Measurements from ENCODE around the gene CDK6. TPM values are rescaled to one million over a fixed set of nuclear protein-coding genes. Genes with fewer than 3 reads are reported as not detected.

CDK6 gene
- total RNA-seq, 2 donors from 2014 or later, result 28.5 to 36.6 TPM

DNA sequence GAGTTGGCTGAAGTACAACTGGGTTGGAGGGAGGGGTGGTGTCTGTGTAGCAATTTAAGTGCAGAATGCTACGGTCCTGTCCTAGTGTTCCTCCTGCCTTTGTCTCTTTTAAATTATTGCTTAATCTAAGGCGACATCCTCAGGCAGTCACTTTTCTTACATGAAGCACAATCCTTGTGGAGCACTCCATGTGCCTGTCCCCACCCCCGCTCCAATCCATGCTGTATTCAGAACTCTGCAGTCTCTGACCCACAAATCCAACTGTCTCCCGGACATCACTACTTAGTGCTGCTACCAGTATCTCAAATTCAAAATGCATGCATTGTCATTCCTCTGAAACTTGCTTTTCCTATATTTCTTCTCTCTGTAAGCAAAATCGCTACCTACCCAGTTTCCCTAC is 154.7 kb downstream of the CDK6 start:
- TF ChIP-seq, protein P1, sequence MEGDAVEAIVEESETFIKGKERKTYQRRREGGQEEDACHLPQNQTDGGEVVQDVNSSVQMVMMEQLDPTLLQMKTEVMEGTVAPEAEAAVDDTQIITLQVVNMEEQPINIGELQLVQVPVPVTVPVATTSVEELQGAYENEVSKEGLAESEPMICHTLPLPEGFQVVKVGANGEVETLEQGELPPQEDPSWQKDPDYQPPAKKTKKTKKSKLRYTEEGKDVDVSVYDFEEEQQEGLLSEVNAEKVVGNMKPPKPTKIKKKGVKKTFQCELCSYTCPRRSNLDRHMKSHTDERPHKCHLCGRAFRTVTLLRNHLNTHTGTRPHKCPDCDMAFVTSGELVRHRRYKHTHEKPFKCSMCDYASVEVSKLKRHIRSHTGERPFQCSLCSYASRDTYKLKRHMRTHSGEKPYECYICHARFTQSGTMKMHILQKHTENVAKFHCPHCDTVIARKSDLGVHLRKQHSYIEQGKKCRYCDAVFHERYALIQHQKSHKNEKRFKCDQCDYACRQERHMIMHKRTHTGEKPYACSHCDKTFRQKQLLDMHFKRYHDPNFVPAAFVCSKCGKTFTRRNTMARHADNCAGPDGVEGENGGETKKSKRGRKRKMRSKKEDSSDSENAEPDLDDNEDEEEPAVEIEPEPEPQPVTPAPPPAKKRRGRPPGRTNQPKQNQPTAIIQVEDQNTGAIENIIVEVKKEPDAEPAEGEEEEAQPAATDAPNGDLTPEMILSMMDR (conservative IDR thresholded peaks at IDR 0.05), result no peak
- H3K9me3 Mint-ChIP-seq, result no peaks in the 10 kb centered on the region
- H3K4me1 ChIP-seq (ENCODE audit: control insufficient read depth, insufficient read depth, low read length), result peaks cover 19% of the 10 kb centered on the region
- no peaks in the 10 kb centered on the region for H3K36me3 ChIP-seq (ENCODE audit: control insufficient read depth, insufficient read depth, low read length)
- H3K27ac ChIP-seq (ENCODE audit: low read depth, low read length), result no peak overlapping the region
- no peak overlapping the region for H3K4me3 Mint-ChIP-seq
- no peak overlapping the region for H3K27ac Mint-ChIP-seq
- no peak for DNase-seq
- H3K27me3 Mint-ChIP-seq (ENCODE audit: insufficient read depth), result peaks cover 11% of the 10 kb centered on the region
- no peak overlapping the region for H3K9ac ChIP-seq (ENCODE audit: extremely low read depth, low read length, poor library complexity, severe bottlenecking)
- H3K36me3 Mint-ChIP-seq (ENCODE audit: low read depth), result no peaks in the 10 kb centered on the region
- no peaks in the 10 kb centered on the region for H3K9me3 ChIP-seq (ENCODE audit: control insufficient read depth, low read length)
- 93 to 96% methylated on average over 5 of the region's 5 CpGs for WGBS, 2 experiments (ENCODE audit: insufficient coverage in 1 of 2, insufficient read length in 1 of 2)
- no peak overlapping the region for H3K4me3 ChIP-seq (ENCODE audit: low read length)
- H3K4me1 Mint-ChIP-seq, result peaks cover 50% of the 10 kb centered on the region
- no peaks in the 10 kb centered on the region for H3K27me3 ChIP-seq (ENCODE audit: control insufficient read depth, insufficient read depth, low read length, poor library complexity, severe bottlenecking)

DNA sequence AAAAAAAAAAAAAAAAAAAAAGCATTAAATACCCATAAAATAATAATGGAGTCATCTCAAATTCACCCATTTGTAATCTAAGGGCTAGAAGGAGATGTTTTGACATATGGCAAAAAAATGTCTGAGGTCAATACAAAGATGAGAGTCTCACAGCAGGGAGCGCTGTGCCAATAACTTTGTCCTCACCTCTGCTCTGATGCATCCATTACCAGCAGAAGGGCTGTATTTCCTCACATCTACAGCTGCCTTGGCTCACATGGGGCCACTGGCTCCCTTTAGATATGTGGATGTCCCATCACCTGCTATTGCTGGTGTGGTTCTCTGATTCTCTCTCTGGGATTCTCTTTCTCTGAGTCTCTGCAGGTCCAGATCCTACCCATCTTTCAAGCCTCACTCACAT is 155.9 kb downstream of the CDK6 start:
- H3K9me3 Mint-ChIP-seq, result no peaks in the 10 kb centered on the region
- no peak overlapping the region for H3K4me3 Mint-ChIP-seq
- TF ChIP-seq, protein P1 (conservative IDR thresholded peaks at IDR 0.05), result no peak
- no peak overlapping the region for H3K27ac ChIP-seq (ENCODE audit: low read depth, low read length)
- no peaks in the 10 kb centered on the region for H3K36me3 ChIP-seq (ENCODE audit: control insufficient read depth, insufficient read depth, low read length)
- no peaks in the 10 kb centered on the region for H3K36me3 Mint-ChIP-seq (ENCODE audit: low read depth)
- no peak for DNase-seq
- H3K4me3 ChIP-seq (ENCODE audit: low read length), result no peak overlapping the region
- peaks cover 11% of the 10 kb centered on the region for H3K27me3 Mint-ChIP-seq (ENCODE audit: insufficient read depth)
- no peak overlapping the region for H3K9ac ChIP-seq (ENCODE audit: extremely low read depth, low read length, poor library complexity, severe bottlenecking)
- no peaks in the 10 kb centered on the region for H3K27me3 ChIP-seq (ENCODE audit: control insufficient read depth, insufficient read depth, low read length, poor library complexity, severe bottlenecking)
- peaks cover 18% of the 10 kb centered on the region for H3K4me1 ChIP-seq (ENCODE audit: control insufficient read depth, insufficient read depth, low read length)
- peaks cover 46% of the 10 kb centered on the region for H3K4me1 Mint-ChIP-seq
- 94% methylated on average over 1 of the region's 1 CpG; no CpG with 5 or more reads in 1 of the 2 experiments for WGBS, 2 experiments (ENCODE audit: insufficient coverage in 1 of 2, insufficient read length in 1 of 2)
- no peak overlapping the region for H3K27ac Mint-ChIP-seq
- H3K9me3 ChIP-seq (ENCODE audit: control insufficient read depth, low read length), result no peaks in the 10 kb centered on the region

GRCh38 chr7:92678291-92678920 is 158.0 kb downstream of the CDK6 start:
- H3K27ac ChIP-seq (ENCODE audit: low read depth, low read length), result no peak overlapping the region
- Mint-ChIP-seq H3K27ac (no peak overlapping the region), H3K4me1 (peaks cover 27% of the 10 kb centered on the region), H3K27me3 (ENCODE audit: insufficient read depth) (peaks cover 11% of the 10 kb centered on the region), H3K9me3 (no peaks in the 10 kb centered on the region), H3K4me3 (no peak overlapping the region), H3K36me3 (ENCODE audit: low read depth) (no peaks in the 10 kb centered on the region)
- WGBS, 2 experiments (ENCODE audit: insufficient coverage in 1 of 2, insufficient read length in 1 of 2), result 95 to 100% methylated on average over 1 to 3 of the region's 3 CpGs
- H3K4me3 ChIP-seq (ENCODE audit: low read length), result no peak overlapping the region
- no peaks in the 10 kb centered on the region for H3K36me3 ChIP-seq (ENCODE audit: control insufficient read depth, insufficient read depth, low read length)
- H3K4me1 ChIP-seq (ENCODE audit: control insufficient read depth, insufficient read depth, low read length), result peaks cover 5% of the 10 kb centered on the region
- H3K9me3 ChIP-seq (ENCODE audit: control insufficient read depth, low read length), result no peaks in the 10 kb centered on the region
- H3K27me3 ChIP-seq (ENCODE audit: control insufficient read depth, insufficient read depth, low read length, poor library complexity, severe bottlenecking), result no peaks in the 10 kb centered on the region
- H3K9ac ChIP-seq (ENCODE audit: extremely low read depth, low read length, poor library complexity, severe bottlenecking), result no peak overlapping the region
- DNase-seq, result no peak
- TF ChIP-seq, protein P1 (conservative IDR thresholded peaks at IDR 0.05), result no peak
